Gastroesophageal sphincter (tissue), 3 donors: Measurements from ENCODE around the gene SLK.

Source experiments
- EP300 ChIP-seq: sonication (generic); formaldehyde crosslinking; IDR thresholded peaks from one replicate; pipeline ENCODE4 v1.6.1; 2017; ENCODE audit warnings: antibody characterized with exemption, mild to moderate bottlenecking
- POLR2A ChIP-seq, 2 donors: fragments of 450-650 bp; IDR thresholded peaks; one replicate each; pipeline ENCODE4 v1.6.1; 2017; ENCODE audit warnings: antibody characterized with exemption in 2 of 2, mild to moderate bottlenecking in 2 of 2, moderate library complexity in 1 of 2
- TF ChIP-seq, protein P1 (sequence below), 4 experiments: fragments of 200-600 bp in 2 of 4; fragments of 450-650 bp in 2 of 4; sonication (generic) in 1 of 4; IDR thresholded peaks; one replicate each; pipeline ENCODE4 v1.5.1; 2017 to 2019; ENCODE audit warnings: antibody characterized with exemption in 4 of 4, mild to moderate bottlenecking in 2 of 4, moderate library complexity in 2 of 4

- TF ChIP-seq POLR2A (IDR thresholded peaks at IDR 0.05) (no peak), EP300 (no peak)
- TF ChIP-seq, protein P1, sequence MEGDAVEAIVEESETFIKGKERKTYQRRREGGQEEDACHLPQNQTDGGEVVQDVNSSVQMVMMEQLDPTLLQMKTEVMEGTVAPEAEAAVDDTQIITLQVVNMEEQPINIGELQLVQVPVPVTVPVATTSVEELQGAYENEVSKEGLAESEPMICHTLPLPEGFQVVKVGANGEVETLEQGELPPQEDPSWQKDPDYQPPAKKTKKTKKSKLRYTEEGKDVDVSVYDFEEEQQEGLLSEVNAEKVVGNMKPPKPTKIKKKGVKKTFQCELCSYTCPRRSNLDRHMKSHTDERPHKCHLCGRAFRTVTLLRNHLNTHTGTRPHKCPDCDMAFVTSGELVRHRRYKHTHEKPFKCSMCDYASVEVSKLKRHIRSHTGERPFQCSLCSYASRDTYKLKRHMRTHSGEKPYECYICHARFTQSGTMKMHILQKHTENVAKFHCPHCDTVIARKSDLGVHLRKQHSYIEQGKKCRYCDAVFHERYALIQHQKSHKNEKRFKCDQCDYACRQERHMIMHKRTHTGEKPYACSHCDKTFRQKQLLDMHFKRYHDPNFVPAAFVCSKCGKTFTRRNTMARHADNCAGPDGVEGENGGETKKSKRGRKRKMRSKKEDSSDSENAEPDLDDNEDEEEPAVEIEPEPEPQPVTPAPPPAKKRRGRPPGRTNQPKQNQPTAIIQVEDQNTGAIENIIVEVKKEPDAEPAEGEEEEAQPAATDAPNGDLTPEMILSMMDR (IDR thresholded peaks at IDR 0.05) = no peak
These were observed 49.7 kb downstream of the SLK start for GRCh38 chr10:104016661-104017060.
